ENCODE data around the gene NTNG1. TPM values are rescaled to one million over a fixed set of nuclear protein-coding genes. Genes with fewer than 3 reads are reported as not detected.
A peak's percentile ranks its signal among the peaks of the same experiment; 100 is the strongest.

NTNG1 gene
- total RNA-seq, 1 donor from 2014 or later: 25.8 TPM

DNA sequence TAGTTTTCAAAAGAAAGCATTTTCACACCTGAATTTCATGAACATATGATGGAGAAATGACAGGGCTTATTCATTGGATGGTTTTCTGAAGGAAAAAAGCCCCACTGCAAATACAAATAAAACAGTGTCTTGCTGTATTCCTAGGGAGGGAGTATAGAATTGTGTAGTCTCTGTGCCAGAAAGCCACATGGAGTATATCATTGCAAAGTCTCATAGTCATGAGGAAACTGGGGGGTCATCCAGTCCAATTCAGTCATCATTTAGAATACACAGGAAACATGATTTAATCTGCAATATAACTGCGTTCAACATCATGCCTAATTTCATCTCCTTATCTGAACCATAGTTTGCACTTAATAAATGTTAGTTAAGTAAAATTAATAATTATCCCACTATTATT is 222.3 kb downstream of the NTNG1 start:
- TF ChIP-seq, protein P1, sequence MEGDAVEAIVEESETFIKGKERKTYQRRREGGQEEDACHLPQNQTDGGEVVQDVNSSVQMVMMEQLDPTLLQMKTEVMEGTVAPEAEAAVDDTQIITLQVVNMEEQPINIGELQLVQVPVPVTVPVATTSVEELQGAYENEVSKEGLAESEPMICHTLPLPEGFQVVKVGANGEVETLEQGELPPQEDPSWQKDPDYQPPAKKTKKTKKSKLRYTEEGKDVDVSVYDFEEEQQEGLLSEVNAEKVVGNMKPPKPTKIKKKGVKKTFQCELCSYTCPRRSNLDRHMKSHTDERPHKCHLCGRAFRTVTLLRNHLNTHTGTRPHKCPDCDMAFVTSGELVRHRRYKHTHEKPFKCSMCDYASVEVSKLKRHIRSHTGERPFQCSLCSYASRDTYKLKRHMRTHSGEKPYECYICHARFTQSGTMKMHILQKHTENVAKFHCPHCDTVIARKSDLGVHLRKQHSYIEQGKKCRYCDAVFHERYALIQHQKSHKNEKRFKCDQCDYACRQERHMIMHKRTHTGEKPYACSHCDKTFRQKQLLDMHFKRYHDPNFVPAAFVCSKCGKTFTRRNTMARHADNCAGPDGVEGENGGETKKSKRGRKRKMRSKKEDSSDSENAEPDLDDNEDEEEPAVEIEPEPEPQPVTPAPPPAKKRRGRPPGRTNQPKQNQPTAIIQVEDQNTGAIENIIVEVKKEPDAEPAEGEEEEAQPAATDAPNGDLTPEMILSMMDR (conservative IDR thresholded peaks at IDR 0.05; ENCODE audit: low read depth, low read length): no peak
- H3K4me3 ChIP-seq (ENCODE audit: low read depth, low read length): no peak overlapping the region
- no peak for DNase-seq (ENCODE audit: low read depth)

DNA sequence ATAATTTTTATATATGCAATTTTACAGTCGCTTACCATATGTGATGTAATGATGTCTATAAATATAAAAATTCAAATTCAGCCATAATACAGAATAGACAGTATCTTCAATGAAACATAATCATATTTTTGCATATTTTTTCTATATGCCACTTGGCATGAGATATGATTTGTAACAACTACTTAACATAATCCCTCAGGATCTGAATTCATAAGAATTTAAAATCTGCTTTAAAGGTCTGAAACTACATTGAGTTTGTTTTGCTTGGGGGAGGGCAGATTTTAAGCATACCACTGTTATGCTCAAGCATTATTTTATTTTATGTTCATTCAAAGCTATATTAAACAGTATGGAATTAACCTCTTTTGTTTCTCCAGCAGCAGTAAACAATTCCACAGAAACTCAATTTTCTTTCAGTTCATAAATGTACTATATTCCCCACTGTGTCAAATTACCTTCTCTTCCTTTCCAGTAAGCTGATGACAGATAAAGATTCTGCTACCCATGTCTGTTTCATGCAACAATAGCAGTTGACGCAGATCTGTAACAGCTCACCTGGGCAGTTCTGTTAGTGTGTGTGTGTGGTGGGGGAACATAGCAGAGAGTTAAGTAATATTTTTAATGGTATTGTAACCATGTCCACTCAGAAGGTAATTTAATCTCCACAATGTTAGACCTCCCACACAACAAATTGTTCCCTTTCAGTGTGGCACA is 224.8 kb downstream of the NTNG1 start:
- TF ChIP-seq, protein P1 (conservative IDR thresholded peaks at IDR 0.05; ENCODE audit: low read depth, low read length): no peak
- DNase-seq (ENCODE audit: low read depth): no peak
- H3K4me3 ChIP-seq (ENCODE audit: low read depth, low read length): no peak overlapping the region

DNA sequence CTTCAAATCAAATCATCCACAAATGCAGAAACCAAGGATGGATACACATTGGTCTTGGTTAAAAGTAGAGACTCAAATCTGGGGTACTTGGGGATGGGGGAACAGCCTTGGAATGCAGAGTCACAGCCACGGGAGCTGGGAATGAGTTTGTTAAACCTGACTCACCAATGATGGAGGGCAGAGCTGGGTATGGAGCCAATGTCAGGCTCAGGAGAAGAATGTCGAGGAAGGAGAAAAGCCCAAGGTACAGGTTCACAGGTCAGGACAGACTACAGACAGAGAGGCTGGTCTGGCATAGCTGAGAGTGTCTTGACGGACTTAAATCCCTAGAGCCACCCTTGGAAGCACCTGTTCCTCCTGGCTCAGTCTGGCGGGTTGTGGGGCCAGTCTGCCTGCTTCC is 237.6 kb downstream of the NTNG1 start:
- H3K4me3 ChIP-seq (ENCODE audit: low read depth, low read length): no peak overlapping the region
- peak; percentile 30 for DNase-seq (ENCODE audit: low read depth)
- TF ChIP-seq, protein P1 (conservative IDR thresholded peaks at IDR 0.05; ENCODE audit: low read depth, low read length): no peak

DNA sequence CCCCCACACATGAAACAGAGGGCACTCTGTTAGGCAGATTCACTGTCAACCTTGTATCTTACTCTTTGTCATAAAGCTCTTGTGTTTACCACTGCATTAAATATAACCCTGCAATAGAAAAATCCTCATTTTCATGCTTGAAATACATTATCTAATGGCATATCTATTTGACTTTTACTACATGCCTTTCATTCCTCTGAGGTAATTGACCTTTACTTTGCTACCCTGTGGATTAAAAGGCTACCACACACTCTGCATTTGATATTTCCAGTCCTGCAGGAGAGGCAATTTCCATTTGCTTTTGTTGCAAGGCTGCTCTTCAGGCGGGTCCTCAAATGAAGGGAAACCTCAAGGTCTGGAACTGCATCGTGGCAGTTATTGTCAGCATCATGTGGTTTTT is 238.0 kb downstream of the NTNG1 start:
- no peak overlapping the region for H3K4me3 ChIP-seq (ENCODE audit: low read depth, low read length)
- TF ChIP-seq, protein P1 (conservative IDR thresholded peaks at IDR 0.05; ENCODE audit: low read depth, low read length): no peak
- peak; percentile 44 for DNase-seq (ENCODE audit: low read depth)

DNA sequence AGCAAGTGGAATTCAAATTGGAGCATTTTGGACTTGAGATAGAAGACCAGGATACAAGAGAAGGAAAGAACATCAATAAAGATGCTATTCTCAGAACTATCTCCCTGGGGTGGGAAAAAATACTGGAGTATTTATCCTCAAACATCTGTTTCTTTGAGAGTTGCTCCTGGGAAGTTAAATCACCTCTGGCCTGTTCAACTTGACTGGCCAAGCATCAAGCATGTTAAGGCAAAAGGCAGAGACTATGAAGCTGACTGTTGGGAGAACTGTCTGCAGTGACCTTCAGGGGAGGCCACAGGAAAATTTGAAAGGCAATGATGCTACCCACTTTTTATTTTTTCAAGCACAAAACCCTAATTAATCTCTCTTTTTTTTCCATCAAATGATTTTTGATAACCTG is 239.0 kb downstream of the NTNG1 start:
- TF ChIP-seq, protein P1 (conservative IDR thresholded peaks at IDR 0.05; ENCODE audit: low read depth, low read length): no peak
- peak; percentile 30 for DNase-seq (ENCODE audit: low read depth)
- H3K4me3 ChIP-seq (ENCODE audit: low read depth, low read length): no peak overlapping the region

DNA sequence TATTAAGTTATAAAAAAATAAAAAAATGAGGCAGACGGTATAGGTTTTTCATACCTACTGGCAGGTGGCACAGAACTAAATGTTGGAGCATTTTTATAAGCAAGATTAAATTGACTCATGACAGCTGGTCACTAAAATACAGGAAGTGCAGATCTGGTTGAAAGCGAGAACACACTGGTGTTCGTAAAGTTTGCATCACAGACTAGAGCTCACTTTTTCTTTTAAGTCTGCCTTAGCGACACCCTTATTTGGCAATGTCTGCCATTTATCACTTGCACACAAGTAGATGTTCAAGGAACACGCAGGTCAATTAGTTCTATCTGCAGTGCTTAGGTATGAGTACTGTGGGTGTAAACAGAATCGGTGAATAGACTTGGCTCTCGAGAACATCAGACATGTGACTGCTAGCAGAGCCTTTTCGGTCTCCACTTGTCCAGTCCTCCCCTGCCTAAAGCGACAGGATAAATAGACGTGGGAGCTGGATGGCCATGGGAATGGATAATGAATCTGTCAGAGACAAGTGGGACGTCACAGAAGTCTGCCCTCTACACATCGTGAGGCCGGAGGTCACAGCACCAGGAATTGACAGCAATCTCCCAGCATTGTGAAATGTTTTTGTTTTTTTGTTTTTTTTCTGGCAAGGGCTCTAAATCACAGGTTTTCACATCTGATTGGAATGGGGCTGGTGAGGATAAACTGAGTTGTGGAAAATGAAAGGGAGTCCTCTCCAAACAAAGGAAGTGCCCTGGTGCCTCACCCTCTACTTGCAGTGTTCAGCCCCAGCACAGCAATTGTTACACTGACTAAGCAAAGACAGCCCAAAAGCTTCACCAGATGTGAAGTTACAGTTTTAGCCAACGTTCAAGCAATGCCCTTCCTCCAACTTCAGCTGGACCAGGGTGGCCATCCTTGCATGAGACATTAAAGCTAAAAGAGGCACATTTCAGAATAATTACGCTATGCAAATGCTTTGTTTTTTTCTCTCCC is 248.9 kb downstream of the NTNG1 start:
- TF ChIP-seq, protein P1 (conservative IDR thresholded peaks at IDR 0.05; ENCODE audit: low read depth, low read length): no peak
- no peak overlapping the region for H3K4me3 ChIP-seq (ENCODE audit: low read depth, low read length)
- DNase-seq (ENCODE audit: low read depth): no peak

Measured in epithelial cell of proximal tubule (primary cell).